Skeletal muscle tissue (tissue), 4 donors: Measurements from ENCODE around the gene PARP3. TPM values are rescaled to one million over a fixed set of nuclear protein-coding genes. Genes with fewer than 3 reads are reported as not detected.
"Not testable (repeated sequence)": the region's sequence is repeated elsewhere in the genome, so short reads cannot be mapped to it uniquely, and the experiment has no call there.

Experiments used
- H3K27ac ChIP-seq: one replicate; pipeline ENCODE4 v1.7.0; 2013; ENCODE audit warnings: mild to moderate bottlenecking, low read depth, low read length, inconsistent platforms
- H3K27me3 ChIP-seq, 3 donors: one replicate each; pipeline ENCODE4 v1.7.0; 2013; ENCODE audit warnings: low read length in 3 of 3; ENCODE audit not compliant: control insufficient read depth in 3 of 3, insufficient read depth in 3 of 3
- H3K36me3 ChIP-seq, 3 donors: one replicate each; pipeline ENCODE4 v1.7.0; 2013; ENCODE audit warnings: low read length in 3 of 3; ENCODE audit not compliant: control insufficient read depth in 3 of 3, insufficient read depth in 3 of 3
- H3K4me1 ChIP-seq, 3 donors: one replicate each; pipeline ENCODE4 v1.7.0; 2013; ENCODE audit warnings: low read length in 3 of 3, mild to moderate bottlenecking in 3 of 3; ENCODE audit not compliant: control insufficient read depth in 3 of 3, insufficient read depth in 3 of 3
- H3K4me3 ChIP-seq, 3 donors: one replicate each; pipeline ENCODE4 v1.7.0; 2013; ENCODE audit warnings: low read length in 3 of 3
- H3K9ac ChIP-seq, 3 donors: one replicate each; pipeline ENCODE4 v1.7.0; 2013; ENCODE audit warnings: low read length in 3 of 3, mild to moderate bottlenecking in 3 of 3, moderate library complexity in 2 of 3, low read depth in 1 of 3
- H3K9me3 ChIP-seq, 3 donors: one replicate each; pipeline ENCODE4 v1.7.0; 2013; ENCODE audit warnings: low read length in 3 of 3; ENCODE audit not compliant: control insufficient read depth in 3 of 3
- total RNA-seq: library from RNA; depleted of rRNA; stranded (reverse); fragments of >200 nt; gene quantifications from one replicate; pipeline ENCODE4 v1.2.3, GENCODE V29; 2014
- donor health status: Osteomylitis.

The PARP3 gene
- total RNA-seq, result 6.3 TPM

GRCh38 chr3:51941798-51942602 is at the start of gene PARP3, which contains the start of gene RRP9:
Gene PARP3, plus strand, starts transcription at chr3:51942363. Its CDS starts 993 bp downstream, at chr3:51943356.
Gene RRP9, minus strand, starts transcription at chr3:51941904. Its CDS starts 37 bp downstream, at chr3:51941867.
- Histone ChIP-seq H3K9ac (peak within 1 kb of the TSS; percentile 89 to 98 (median 97)), H3K4me3 (peak within 1 kb of the TSS; percentile 87 to 92 (median 88)), H3K9me3 (no peaks in the 10 kb centered on the region), H3K27me3 (no peaks in the 10 kb centered on the region), H3K36me3 (peaks cover 25 to 37% (median 33%) of the 10 kb centered on the region in 3 donors), H3K27ac (peak within 1 kb of the TSS; percentile 97), H3K4me1 (peaks cover 23 to 31% (median 26%) of the 10 kb centered on the region in 3 donors)

GRCh38 chr3:51894391-51894790 is 47.8 kb upstream of the PARP3 start:
- peaks cover 4 to 14% (median 12%) of the 10 kb centered on the region in 3 donors for H3K27me3 ChIP-seq
- H3K9me3 ChIP-seq, result no peaks in the 10 kb centered on the region
- no peaks in the 10 kb centered on the region for H3K36me3 ChIP-seq
- H3K4me1 ChIP-seq, result no peaks in the 10 kb centered on the region
- H3K9ac ChIP-seq, result no peak overlapping the region
- H3K27ac ChIP-seq, result no peak overlapping the region
- H3K4me3 ChIP-seq, result no peak overlapping the region

- Histone ChIP-seq H3K4me3 (no peak overlapping the region), H3K4me1 (no peaks in the 10 kb centered on the region), H3K9me3 (no peaks in the 10 kb centered on the region), H3K9ac (no peak overlapping the region), H3K27me3 (peaks cover 4 to 14% (median 12%) of the 10 kb centered on the region in 3 donors), H3K36me3 (no peaks in the 10 kb centered on the region), H3K27ac (no peak overlapping the region)
Observed at GRCh38 chr3:51894939-51895338, 47.2 kb upstream of the PARP3 start.

GRCh38 chr3:51896607-51897305 is 45.4 kb upstream of the PARP3 start:
- H3K27ac ChIP-seq, result no peak overlapping the region
- no peaks in the 10 kb centered on the region for H3K4me1 ChIP-seq

GRCh38 chr3:51897391-51897790 is 44.8 kb upstream of the PARP3 start:
- H3K27ac ChIP-seq, result no peak overlapping the region
- no peaks in the 10 kb centered on the region for H3K9me3 ChIP-seq
- peaks cover 4 to 12% (median 12%) of the 10 kb centered on the region in 3 donors for H3K27me3 ChIP-seq
- H3K9ac ChIP-seq, result no peak overlapping the region
- no peaks in the 10 kb centered on the region for H3K36me3 ChIP-seq
- no peaks in the 10 kb centered on the region for H3K4me1 ChIP-seq
- no peak overlapping the region for H3K4me3 ChIP-seq

More at GRCh38 chr3:51896607-51897305, 45.4 kb upstream of the PARP3 start:
- H3K36me3 ChIP-seq, result no peaks in the 10 kb centered on the region
- no peak overlapping the region for H3K9ac ChIP-seq
- H3K9me3 ChIP-seq, result no peaks in the 10 kb centered on the region
- no peak overlapping the region for H3K4me3 ChIP-seq
- peaks cover 4 to 12% (median 12%) of the 10 kb centered on the region in 3 donors for H3K27me3 ChIP-seq

GRCh38 chr3:51900043-51900442 is 42.1 kb upstream of the PARP3 start:
- H3K9me3 ChIP-seq, H3K4me3 ChIP-seq, H3K9ac ChIP-seq, H3K4me1 ChIP-seq, H3K27me3 ChIP-seq, H3K36me3 ChIP-seq, H3K27ac ChIP-seq: not testable (repeated sequence)

GRCh38 chr3:51902361-51902760 is 39.8 kb upstream of the PARP3 start:
- not testable (repeated sequence) for H3K4me1 ChIP-seq, H3K27me3 ChIP-seq, H3K36me3 ChIP-seq, H3K27ac ChIP-seq, H3K9ac ChIP-seq, H3K4me3 ChIP-seq, H3K9me3 ChIP-seq

GRCh38 chr3:51904034-51904823 is 37.9 kb upstream of the PARP3 start:
- Histone ChIP-seq H3K36me3 (no peaks in the 10 kb centered on the region), H3K9ac (no peak overlapping the region), H3K27ac (no peak overlapping the region), H3K4me1 (no peaks in the 10 kb centered on the region), H3K9me3 (no peaks in the 10 kb centered on the region), H3K27me3 (peaks cover 0 to 4% (median 0%) of the 10 kb centered on the region in 3 donors), H3K4me3 (no peak overlapping the region)

GRCh38 chr3:51908026-51908425 is 34.1 kb upstream of the PARP3 start:
- H3K4me1 ChIP-seq, result no peaks in the 10 kb centered on the region
- no peak overlapping the region for H3K4me3 ChIP-seq
- no peaks in the 10 kb centered on the region for H3K9me3 ChIP-seq
- H3K36me3 ChIP-seq, result no peaks in the 10 kb centered on the region
- no peak overlapping the region for H3K9ac ChIP-seq
- H3K27ac ChIP-seq, result no peak overlapping the region
- H3K27me3 ChIP-seq, result peaks cover 0 to 2% (median 0%) of the 10 kb centered on the region in 3 donors
